SK-N-SH treated with all-trans-retinoic acid at 6 μM for 48 hours (cell line): ENCODE results near the gene ZCCHC3.

Experiments
- ARNTL ChIP-seq: fragments of 450-650 bp; formaldehyde crosslinking; IDR thresholded peaks from 2 replicates; pipeline ENCODE4 v1.5.0; 2020; ENCODE audit warnings: low read depth, mild to moderate bottlenecking, moderate library complexity, borderline replicate concordance
- BACH2 ChIP-seq: fragments of 250-450 bp; sonication (Bioruptor Pico); IDR thresholded peaks from 2 replicates; pipeline ENCODE4 v1.9.0; 2021; ENCODE audit warnings: mild to moderate bottlenecking, borderline replicate concordance
- CSDC2 ChIP-seq: fragments of 250-450 bp; sonication (Bioruptor Pico); IDR thresholded peaks from 2 replicates; pipeline ENCODE4 v1.5.0; 2020; ENCODE audit warnings: mild to moderate bottlenecking, moderate library complexity
- ISL1 ChIP-seq: fragments of 250-450 bp; sonication (Bioruptor Pico); IDR thresholded peaks from 2 replicates; pipeline ENCODE4 v2.1.2; 2022; ENCODE audit warnings: mild to moderate bottlenecking, moderate library complexity
- OSR1 ChIP-seq: fragments of 250-450 bp; sonication (Bioruptor Pico); IDR thresholded peaks from 2 replicates; pipeline ENCODE4 v1.8.0; 2022; ENCODE audit warnings: moderate library complexity, mild to moderate bottlenecking, inconsistent platforms
- PPARA ChIP-seq: fragments of 250-450 bp; sonication (Bioruptor Pico); IDR thresholded peaks from 2 replicates; pipeline ENCODE4 v1.5.0; 2020; ENCODE audit warnings: mild to moderate bottlenecking, borderline replicate concordance
- RARB ChIP-seq: fragments of 250-450 bp; sonication (Bioruptor Pico); IDR thresholded peaks from 2 replicates; pipeline ENCODE4 v1.8.0; 2021; ENCODE audit warnings: mild to moderate bottlenecking, moderate library complexity
- SNAI2 ChIP-seq: fragments of 250-450 bp; sonication (Bioruptor Pico); IDR thresholded peaks from 2 replicates; pipeline ENCODE4 v1.5.0; 2020; ENCODE audit warnings: mild to moderate bottlenecking, moderate library complexity
- TOX ChIP-seq: fragments of 250-450 bp; sonication (Bioruptor Pico); IDR thresholded peaks from 2 replicates; pipeline ENCODE4 v1.8.0; 2021; ENCODE audit warnings: mild to moderate bottlenecking, moderate library complexity, borderline replicate concordance
- ZFP3 ChIP-seq: fragments of 250-450 bp; sonication (Bioruptor Pico); IDR thresholded peaks from 2 replicates; pipeline ENCODE4 v1.5.0; 2020; ENCODE audit warnings: mild to moderate bottlenecking, moderate library complexity
- ZFP30 ChIP-seq: fragments of 450-650 bp; formaldehyde crosslinking; IDR thresholded peaks from 2 replicates; pipeline ENCODE4 v1.5.0; 2022; ENCODE audit warnings: mild to moderate bottlenecking, moderate library complexity
- TF ChIP-seq, protein P1 (sequence below): fragments of 250-450 bp; sonication (Bioruptor Pico); IDR thresholded peaks from 2 replicates; pipeline ENCODE4 v1.8.0; 2020; ENCODE audit warnings: mild to moderate bottlenecking, moderate library complexity, borderline replicate concordance
- TF ChIP-seq, protein P2 (sequence below): fragments of 250-450 bp; sonication (Bioruptor Pico); IDR thresholded peaks from 2 replicates; pipeline ENCODE4 v1.5.0; 2020; ENCODE audit warnings: mild to moderate bottlenecking, moderate library complexity

DNA sequence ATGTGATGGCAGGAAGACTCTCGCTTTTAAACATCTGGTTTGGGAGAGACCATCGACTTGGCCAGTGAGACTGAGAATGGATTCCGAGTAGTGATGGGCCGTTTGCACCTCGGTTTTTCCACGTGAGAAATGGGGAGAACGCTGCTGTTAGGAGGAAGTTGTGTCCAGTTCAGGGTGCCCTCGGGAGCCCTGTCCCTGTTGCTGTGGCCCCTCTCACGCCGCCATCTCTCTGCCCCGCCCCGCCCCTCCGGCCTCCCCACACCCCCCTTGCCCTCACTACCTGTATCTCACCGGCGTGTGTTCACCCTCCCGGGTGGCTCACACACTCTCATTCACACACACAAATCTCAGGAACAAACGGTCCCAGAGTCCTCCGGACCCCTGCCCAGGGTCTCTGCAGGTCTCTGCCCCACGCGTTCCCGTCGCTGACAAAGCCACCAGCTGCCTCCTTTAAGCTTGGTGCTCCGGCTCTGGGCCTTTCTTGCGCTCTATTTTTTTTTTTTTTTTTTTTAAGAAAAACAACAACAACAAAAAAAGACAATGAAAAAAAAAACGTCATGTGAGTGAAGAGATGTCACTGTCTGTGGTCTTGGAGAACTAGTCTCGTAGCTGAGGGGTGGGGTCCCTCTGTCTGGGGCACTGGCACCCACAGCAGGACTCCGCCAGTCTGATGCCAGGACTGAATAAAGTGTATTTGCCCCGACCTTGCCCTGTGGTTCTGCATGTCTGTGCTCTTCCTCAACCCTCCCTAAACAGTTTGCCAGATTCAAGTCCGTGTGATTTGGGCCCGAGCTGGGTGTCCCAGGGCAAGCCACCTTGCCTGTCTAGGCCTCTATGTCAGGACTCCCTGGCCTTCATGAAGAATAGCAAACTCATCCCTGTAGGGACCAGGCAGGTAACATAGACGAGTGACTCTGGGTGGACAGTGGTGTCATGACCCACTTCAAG, 30.9 kb downstream of the ZCCHC3 start:
- TF ChIP-seq SNAI2 (CRISPR knock-in tag) = no peak
- TF ChIP-seq TOX (CRISPR knock-in tag) = no peak
- TF ChIP-seq, protein P1, sequence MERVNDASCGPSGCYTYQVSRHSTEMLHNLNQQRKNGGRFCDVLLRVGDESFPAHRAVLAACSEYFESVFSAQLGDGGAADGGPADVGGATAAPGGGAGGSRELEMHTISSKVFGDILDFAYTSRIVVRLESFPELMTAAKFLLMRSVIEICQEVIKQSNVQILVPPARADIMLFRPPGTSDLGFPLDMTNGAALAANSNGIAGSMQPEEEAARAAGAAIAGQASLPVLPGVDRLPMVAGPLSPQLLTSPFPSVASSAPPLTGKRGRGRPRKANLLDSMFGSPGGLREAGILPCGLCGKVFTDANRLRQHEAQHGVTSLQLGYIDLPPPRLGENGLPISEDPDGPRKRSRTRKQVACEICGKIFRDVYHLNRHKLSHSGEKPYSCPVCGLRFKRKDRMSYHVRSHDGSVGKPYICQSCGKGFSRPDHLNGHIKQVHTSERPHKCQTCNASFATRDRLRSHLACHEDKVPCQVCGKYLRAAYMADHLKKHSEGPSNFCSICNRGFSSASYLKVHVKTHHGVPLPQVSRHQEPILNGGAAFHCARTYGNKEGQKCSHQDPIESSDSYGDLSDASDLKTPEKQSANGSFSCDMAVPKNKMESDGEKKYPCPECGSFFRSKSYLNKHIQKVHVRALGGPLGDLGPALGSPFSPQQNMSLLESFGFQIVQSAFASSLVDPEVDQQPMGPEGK (CRISPR knock-in tag) = no peak
- no peak for TF ChIP-seq ZFP30 (CRISPR knock-in tag)
- TF ChIP-seq PPARA (CRISPR knock-in tag) = no peak
- no peak for TF ChIP-seq ZFP3 (CRISPR knock-in tag)
- no peak for TF ChIP-seq OSR1 (CRISPR knock-in tag)
- no peak for TF ChIP-seq ARNTL
- no peak for TF ChIP-seq ISL1
- TF ChIP-seq BACH2 (CRISPR knock-in tag) = no peak
- no peak for TF ChIP-seq RARB
- TF ChIP-seq, protein P2, sequence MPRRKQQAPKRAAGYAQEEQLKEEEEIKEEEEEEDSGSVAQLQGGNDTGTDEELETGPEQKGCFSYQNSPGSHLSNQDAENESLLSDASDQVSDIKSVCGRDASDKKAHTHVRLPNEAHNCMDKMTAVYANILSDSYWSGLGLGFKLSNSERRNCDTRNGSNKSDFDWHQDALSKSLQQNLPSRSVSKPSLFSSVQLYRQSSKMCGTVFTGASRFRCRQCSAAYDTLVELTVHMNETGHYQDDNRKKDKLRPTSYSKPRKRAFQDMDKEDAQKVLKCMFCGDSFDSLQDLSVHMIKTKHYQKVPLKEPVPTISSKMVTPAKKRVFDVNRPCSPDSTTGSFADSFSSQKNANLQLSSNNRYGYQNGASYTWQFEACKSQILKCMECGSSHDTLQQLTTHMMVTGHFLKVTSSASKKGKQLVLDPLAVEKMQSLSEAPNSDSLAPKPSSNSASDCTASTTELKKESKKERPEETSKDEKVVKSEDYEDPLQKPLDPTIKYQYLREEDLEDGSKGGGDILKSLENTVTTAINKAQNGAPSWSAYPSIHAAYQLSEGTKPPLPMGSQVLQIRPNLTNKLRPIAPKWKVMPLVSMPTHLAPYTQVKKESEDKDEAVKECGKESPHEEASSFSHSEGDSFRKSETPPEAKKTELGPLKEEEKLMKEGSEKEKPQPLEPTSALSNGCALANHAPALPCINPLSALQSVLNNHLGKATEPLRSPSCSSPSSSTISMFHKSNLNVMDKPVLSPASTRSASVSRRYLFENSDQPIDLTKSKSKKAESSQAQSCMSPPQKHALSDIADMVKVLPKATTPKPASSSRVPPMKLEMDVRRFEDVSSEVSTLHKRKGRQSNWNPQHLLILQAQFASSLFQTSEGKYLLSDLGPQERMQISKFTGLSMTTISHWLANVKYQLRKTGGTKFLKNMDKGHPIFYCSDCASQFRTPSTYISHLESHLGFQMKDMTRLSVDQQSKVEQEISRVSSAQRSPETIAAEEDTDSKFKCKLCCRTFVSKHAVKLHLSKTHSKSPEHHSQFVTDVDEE (CRISPR knock-in tag) = no peak
- no peak for TF ChIP-seq CSDC2 (CRISPR knock-in tag)
